ENCODE results near the gene ZNF850.

ZNF850 gene

DNA sequence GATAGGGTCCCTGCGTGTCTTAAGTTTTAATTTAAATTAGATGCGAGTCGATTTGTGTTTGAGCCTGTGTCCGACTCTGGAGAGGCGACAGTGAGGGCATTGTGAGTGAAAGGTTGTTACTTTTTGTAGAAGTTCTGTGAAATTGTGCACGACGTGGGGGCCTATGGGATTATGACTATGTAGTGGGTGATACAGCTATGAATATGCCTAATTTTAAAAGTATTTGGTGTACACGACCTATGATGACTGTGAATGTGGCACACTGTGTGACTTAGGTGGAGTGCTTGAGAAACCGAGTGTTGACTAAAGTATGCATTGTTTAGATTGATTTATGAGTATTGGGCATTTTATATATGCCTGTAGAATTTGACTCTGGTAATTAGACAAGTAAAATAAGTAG lies 84.5 kb downstream of the ZNF850 start (continued):
- TF ChIP-seq, protein P1, sequence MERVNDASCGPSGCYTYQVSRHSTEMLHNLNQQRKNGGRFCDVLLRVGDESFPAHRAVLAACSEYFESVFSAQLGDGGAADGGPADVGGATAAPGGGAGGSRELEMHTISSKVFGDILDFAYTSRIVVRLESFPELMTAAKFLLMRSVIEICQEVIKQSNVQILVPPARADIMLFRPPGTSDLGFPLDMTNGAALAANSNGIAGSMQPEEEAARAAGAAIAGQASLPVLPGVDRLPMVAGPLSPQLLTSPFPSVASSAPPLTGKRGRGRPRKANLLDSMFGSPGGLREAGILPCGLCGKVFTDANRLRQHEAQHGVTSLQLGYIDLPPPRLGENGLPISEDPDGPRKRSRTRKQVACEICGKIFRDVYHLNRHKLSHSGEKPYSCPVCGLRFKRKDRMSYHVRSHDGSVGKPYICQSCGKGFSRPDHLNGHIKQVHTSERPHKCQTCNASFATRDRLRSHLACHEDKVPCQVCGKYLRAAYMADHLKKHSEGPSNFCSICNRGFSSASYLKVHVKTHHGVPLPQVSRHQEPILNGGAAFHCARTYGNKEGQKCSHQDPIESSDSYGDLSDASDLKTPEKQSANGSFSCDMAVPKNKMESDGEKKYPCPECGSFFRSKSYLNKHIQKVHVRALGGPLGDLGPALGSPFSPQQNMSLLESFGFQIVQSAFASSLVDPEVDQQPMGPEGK (tag by site-specific recombination; IDR thresholded peaks at IDR 0.05) = no peak
- TF ChIP-seq ZBTB8A (tag by site-specific recombination; IDR thresholded peaks at IDR 0.05) = no peak
- TF ChIP-seq ZNF404 (tag by site-specific recombination; IDR thresholded peaks at IDR 0.05) = no peak
- no peak for TF ChIP-seq ZNF571 (tag by site-specific recombination; IDR thresholded peaks at IDR 0.05)
- TF ChIP-seq, protein P2, sequence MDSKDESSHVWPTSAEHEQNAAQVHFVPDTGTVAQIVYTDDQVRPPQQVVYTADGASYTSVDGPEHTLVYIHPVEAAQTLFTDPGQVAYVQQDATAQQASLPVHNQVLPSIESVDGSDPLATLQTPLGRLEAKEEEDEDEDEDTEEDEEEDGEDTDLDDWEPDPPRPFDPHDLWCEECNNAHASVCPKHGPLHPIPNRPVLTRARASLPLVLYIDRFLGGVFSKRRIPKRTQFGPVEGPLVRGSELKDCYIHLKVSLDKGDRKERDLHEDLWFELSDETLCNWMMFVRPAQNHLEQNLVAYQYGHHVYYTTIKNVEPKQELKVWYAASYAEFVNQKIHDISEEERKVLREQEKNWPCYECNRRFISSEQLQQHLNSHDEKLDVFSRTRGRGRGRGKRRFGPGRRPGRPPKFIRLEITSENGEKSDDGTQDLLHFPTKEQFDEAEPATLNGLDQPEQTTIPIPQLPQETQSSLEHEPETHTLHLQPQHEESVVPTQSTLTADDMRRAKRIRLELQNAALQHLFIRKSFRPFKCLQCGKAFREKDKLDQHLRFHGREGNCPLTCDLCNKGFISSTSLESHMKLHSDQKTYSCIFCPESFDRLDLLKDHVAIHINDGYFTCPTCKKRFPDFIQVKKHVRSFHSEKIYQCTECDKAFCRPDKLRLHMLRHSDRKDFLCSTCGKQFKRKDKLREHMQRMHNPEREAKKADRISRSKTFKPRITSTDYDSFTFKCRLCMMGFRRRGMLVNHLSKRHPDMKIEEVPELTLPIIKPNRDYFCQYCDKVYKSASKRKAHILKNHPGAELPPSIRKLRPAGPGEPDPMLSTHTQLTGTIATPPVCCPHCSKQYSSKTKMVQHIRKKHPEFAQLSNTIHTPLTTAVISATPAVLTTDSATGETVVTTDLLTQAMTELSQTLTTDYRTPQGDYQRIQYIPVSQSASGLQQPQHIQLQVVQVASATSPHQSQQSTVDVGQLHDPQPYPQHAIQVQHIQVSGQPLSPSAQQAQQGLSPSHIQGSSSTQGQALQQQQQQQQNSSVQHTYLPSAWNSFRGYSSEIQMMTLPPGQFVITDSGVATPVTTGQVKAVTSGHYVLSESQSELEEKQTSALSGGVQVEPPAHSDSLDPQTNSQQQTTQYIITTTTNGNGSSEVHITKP (tag by site-specific recombination; IDR thresholded peaks at IDR 0.05) = no peak
- TF ChIP-seq ZNF560 (tag by site-specific recombination; IDR thresholded peaks at IDR 0.05; ENCODE audit: borderline replicate concordance) = no peak
- TF ChIP-seq ZNF585B (tag by site-specific recombination; IDR thresholded peaks at IDR 0.05) = no peak
- no peak for TF ChIP-seq ZNF169 (tag by site-specific recombination; IDR thresholded peaks at IDR 0.05)
- TF ChIP-seq ZNF501 (tag by site-specific recombination; IDR thresholded peaks at IDR 0.05) = no peak
- peak; percentile 93 for TF ChIP-seq ZNF335 (tag by site-specific recombination; conservative IDR thresholded peaks at IDR 0.05)
- no peak; the same call in 1 of the 2 replicates for TF ChIP-seq ZNF416 (tag by site-specific recombination; IDR thresholded peaks at IDR 0.05)
- TF ChIP-seq ZBTB7A (tag by site-specific recombination; IDR thresholded peaks at IDR 0.05; ENCODE audit: low read depth) = no peak
- no peak for TF ChIP-seq MZF1 (tag by site-specific recombination; IDR thresholded peaks at IDR 0.05; ENCODE audit: borderline replicate concordance)
- TF ChIP-seq ZNF138 (tag by site-specific recombination; IDR thresholded peaks at IDR 0.05; ENCODE audit: borderline replicate concordance) = no peak
- TF ChIP-seq ZNF341 (tag by site-specific recombination; IDR thresholded peaks at IDR 0.05; ENCODE audit: low read depth) = no peak
- no peak for TF ChIP-seq ZNF837 (tag by site-specific recombination; IDR thresholded peaks at IDR 0.05)
- TF ChIP-seq, protein P3, sequence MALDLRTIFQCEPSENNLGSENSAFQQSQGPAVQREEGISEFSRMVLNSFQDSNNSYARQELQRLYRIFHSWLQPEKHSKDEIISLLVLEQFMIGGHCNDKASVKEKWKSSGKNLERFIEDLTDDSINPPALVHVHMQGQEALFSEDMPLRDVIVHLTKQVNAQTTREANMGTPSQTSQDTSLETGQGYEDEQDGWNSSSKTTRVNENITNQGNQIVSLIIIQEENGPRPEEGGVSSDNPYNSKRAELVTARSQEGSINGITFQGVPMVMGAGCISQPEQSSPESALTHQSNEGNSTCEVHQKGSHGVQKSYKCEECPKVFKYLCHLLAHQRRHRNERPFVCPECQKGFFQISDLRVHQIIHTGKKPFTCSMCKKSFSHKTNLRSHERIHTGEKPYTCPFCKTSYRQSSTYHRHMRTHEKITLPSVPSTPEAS (tag by site-specific recombination; IDR thresholded peaks at IDR 0.05) = no peak
- no peak for TF ChIP-seq PRDM1 (tag by site-specific recombination; IDR thresholded peaks at IDR 0.05)
- TF ChIP-seq EGR2 (tag by site-specific recombination; IDR thresholded peaks at IDR 0.05; ENCODE audit: low read depth) = no peak
- 0 out of 2 replicates have a peak, but pooled peaks have one; percentile 3 for TF ChIP-seq ZNF664 (tag by site-specific recombination; IDR thresholded peaks at IDR 0.05)
- TF ChIP-seq, protein P4, sequence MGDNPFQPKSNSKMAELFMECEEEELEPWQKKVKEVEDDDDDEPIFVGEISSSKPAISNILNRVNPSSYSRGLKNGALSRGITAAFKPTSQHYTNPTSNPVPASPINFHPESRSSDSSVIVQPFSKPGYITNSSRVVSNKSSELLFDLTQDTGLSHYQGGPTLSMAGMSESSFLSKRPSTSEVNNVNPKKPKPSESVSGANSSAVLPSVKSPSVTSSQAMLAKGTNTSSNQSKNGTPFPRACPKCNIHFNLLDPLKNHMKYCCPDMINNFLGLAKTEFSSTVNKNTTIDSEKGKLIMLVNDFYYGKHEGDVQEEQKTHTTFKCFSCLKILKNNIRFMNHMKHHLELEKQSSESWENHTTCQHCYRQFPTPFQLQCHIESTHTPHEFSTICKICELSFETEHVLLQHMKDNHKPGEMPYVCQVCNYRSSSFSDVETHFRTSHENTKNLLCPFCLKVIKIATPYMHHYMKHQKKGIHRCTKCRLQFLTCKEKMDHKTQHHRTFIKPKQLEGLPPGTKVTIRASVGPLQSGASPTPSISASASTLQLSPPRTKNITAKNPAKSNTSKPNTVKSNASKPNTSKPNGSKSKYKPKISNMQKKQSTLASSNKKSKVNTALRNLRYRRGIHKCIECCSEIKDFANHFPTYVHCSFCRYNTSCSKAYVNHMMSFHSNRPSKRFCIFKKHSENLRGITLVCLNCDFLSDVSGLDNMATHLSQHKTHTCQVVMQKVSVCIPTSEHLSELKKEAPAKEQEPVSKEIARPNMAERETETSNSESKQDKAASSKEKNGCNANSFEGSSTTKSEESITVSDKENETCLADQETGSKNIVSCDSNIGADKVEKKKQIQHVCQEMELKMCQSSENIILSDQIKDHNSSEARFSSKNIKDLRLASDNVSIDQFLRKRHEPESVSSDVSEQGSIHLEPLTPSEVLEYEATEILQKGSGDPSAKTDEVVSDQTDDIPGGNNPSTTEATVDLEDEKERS (tag by site-specific recombination; IDR thresholded peaks at IDR 0.05) = peak; percentile 25; the same call in 1 of the 2 replicates
- no peak for TF ChIP-seq SP2 (tag by site-specific recombination; IDR thresholded peaks at IDR 0.05)
- TF ChIP-seq SP3 (tag by site-specific recombination; IDR thresholded peaks at IDR 0.05) = no peak
- TF ChIP-seq, protein P5, sequence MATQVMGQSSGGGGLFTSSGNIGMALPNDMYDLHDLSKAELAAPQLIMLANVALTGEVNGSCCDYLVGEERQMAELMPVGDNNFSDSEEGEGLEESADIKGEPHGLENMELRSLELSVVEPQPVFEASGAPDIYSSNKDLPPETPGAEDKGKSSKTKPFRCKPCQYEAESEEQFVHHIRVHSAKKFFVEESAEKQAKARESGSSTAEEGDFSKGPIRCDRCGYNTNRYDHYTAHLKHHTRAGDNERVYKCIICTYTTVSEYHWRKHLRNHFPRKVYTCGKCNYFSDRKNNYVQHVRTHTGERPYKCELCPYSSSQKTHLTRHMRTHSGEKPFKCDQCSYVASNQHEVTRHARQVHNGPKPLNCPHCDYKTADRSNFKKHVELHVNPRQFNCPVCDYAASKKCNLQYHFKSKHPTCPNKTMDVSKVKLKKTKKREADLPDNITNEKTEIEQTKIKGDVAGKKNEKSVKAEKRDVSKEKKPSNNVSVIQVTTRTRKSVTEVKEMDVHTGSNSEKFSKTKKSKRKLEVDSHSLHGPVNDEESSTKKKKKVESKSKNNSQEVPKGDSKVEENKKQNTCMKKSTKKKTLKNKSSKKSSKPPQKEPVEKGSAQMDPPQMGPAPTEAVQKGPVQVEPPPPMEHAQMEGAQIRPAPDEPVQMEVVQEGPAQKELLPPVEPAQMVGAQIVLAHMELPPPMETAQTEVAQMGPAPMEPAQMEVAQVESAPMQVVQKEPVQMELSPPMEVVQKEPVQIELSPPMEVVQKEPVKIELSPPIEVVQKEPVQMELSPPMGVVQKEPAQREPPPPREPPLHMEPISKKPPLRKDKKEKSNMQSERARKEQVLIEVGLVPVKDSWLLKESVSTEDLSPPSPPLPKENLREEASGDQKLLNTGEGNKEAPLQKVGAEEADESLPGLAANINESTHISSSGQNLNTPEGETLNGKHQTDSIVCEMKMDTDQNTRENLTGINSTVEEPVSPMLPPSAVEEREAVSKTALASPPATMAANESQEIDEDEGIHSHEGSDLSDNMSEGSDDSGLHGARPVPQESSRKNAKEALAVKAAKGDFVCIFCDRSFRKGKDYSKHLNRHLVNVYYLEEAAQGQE (tag by site-specific recombination; IDR thresholded peaks at IDR 0.05) = no peak
- TF ChIP-seq, protein P6, sequence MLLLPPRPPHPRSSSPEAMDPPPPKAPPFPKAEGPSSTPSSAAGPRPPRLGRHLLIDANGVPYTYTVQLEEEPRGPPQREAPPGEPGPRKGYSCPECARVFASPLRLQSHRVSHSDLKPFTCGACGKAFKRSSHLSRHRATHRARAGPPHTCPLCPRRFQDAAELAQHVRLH (tag by site-specific recombination; IDR thresholded peaks at IDR 0.05) = no peak
- no peak for TF ChIP-seq ZFP69B (tag by site-specific recombination; IDR thresholded peaks at IDR 0.05)
- TF ChIP-seq SCRT1 (tag by site-specific recombination; IDR thresholded peaks at IDR 0.05; ENCODE audit: borderline replicate concordance) = no peak
- no peak for TF ChIP-seq ZNF530 (tag by site-specific recombination; IDR thresholded peaks at IDR 0.05; ENCODE audit: low read depth)

All from HEK293 (cell line).